Lower leg skin (tissue), 3 donors: ENCODE measurements around the gene CDHR3.

Source experiments
- CTCF ChIP-seq, 3 donors: fragments of 450-650 bp; IDR thresholded peaks; one replicate each; pipeline ENCODE4 v1.5.1; 2016; ENCODE audit warnings: antibody characterized with exemption in 3 of 3, mild to moderate bottlenecking in 3 of 3, moderate library complexity in 2 of 3
- POLR2A ChIP-seq, 2 donors: fragments of 450-650 bp; IDR thresholded peaks; one replicate each; pipeline ENCODE4 v1.6.1; 2016 to 2017; ENCODE audit warnings: antibody characterized with exemption in 2 of 2, mild to moderate bottlenecking in 1 of 2, moderate library complexity in 1 of 2

- TF ChIP-seq CTCF (IDR thresholded peaks at IDR 0.05) = no peak
- no peak for TF ChIP-seq POLR2A (IDR thresholded peaks at IDR 0.05)
These were observed 101.9 kb downstream of the CDHR3 start for GRCh38 chr7:106064771-106065574.
